ENCODE results near the gene ATG7. TPM values are rescaled to one million over a fixed set of nuclear protein-coding genes. Genes with fewer than 3 reads are reported as not detected.

The ATG7 gene
- total RNA-seq, 6 experiments from 2014 or later = 44.5 to 53.0 (median 49.3) TPM

GRCh38 chr3:11445883-11446282, 173.7 kb downstream of the ATG7 start:
- Mint-ChIP-seq H3K9me3 (no peaks in the 10 kb centered on the region), H3K27ac (no peak overlapping the region), H3K36me3 (ENCODE audit: low read depth) (peaks cover 35% of the 10 kb centered on the region), H3K4me3 (no peak overlapping the region), H3K27me3 (ENCODE audit: insufficient read depth) (no peaks in the 10 kb centered on the region), H3K4me1 (ENCODE audit: low read depth) (peaks cover 22% of the 10 kb centered on the region; the same call in 1 of the 2 replicates)
- TF ChIP-seq, protein P1, sequence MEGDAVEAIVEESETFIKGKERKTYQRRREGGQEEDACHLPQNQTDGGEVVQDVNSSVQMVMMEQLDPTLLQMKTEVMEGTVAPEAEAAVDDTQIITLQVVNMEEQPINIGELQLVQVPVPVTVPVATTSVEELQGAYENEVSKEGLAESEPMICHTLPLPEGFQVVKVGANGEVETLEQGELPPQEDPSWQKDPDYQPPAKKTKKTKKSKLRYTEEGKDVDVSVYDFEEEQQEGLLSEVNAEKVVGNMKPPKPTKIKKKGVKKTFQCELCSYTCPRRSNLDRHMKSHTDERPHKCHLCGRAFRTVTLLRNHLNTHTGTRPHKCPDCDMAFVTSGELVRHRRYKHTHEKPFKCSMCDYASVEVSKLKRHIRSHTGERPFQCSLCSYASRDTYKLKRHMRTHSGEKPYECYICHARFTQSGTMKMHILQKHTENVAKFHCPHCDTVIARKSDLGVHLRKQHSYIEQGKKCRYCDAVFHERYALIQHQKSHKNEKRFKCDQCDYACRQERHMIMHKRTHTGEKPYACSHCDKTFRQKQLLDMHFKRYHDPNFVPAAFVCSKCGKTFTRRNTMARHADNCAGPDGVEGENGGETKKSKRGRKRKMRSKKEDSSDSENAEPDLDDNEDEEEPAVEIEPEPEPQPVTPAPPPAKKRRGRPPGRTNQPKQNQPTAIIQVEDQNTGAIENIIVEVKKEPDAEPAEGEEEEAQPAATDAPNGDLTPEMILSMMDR (IDR thresholded peaks at IDR 0.05) = no peak
- DNase-seq = no peak

- H3K9me3 Mint-ChIP-seq = no peaks in the 10 kb centered on the region
- H3K27me3 Mint-ChIP-seq (ENCODE audit: insufficient read depth) = no peaks in the 10 kb centered on the region
- no peak overlapping the region for H3K27ac Mint-ChIP-seq
- TF ChIP-seq, protein P1 (IDR thresholded peaks at IDR 0.05) = no peak
- peaks cover 27% of the 10 kb centered on the region for H3K4me1 Mint-ChIP-seq (ENCODE audit: low read depth)
- no peak overlapping the region for H3K4me3 Mint-ChIP-seq
- peaks cover 35% of the 10 kb centered on the region for H3K36me3 Mint-ChIP-seq (ENCODE audit: low read depth)
- no peak for DNase-seq
These were observed 175.5 kb downstream of the ATG7 start for GRCh38 chr3:11447584-11448200.

DNA sequence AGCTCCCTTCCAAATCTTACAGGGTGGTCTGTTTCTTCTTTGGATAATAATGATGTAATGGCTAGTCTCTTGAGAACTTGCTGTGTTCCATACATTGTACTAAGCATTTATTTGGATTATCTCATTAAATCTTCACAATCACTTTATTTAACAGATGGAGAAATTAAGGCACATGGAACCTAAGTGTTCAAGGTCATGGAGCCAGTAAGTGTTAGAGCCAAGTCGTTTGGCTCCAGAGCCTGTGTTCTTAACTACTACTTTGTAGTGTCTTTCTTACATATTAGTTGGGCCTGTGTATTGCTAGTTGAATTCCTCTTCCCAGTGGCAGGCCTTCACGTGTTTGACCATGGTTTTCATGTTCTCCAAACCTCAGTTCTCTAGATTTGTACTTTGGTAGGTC, 177.8 kb downstream of the ATG7 start:
- Mint-ChIP-seq H3K4me3 (no peak overlapping the region), H3K36me3 (ENCODE audit: low read depth) (peaks cover 34% of the 10 kb centered on the region), H3K27me3 (ENCODE audit: insufficient read depth) (no peaks in the 10 kb centered on the region), H3K27ac (no peak overlapping the region), H3K4me1 (ENCODE audit: low read depth) (peaks cover 46% of the 10 kb centered on the region), H3K9me3 (no peaks in the 10 kb centered on the region)
- DNase-seq = no peak
- TF ChIP-seq, protein P1 (IDR thresholded peaks at IDR 0.05) = no peak

GRCh38 chr3:11452312-11452711, 180.1 kb downstream of the ATG7 start:
- H3K27ac Mint-ChIP-seq = no peak overlapping the region
- H3K4me3 Mint-ChIP-seq = no peak overlapping the region
- no peaks in the 10 kb centered on the region for H3K27me3 Mint-ChIP-seq (ENCODE audit: insufficient read depth)
- peaks cover 54% of the 10 kb centered on the region for H3K4me1 Mint-ChIP-seq (ENCODE audit: low read depth)
- DNase-seq = no peak
- H3K36me3 Mint-ChIP-seq (ENCODE audit: low read depth) = peaks cover 37% of the 10 kb centered on the region
- no peaks in the 10 kb centered on the region for H3K9me3 Mint-ChIP-seq
- TF ChIP-seq, protein P1 (IDR thresholded peaks at IDR 0.05) = no peak

GRCh38 chr3:11452885-11453847, 181.0 kb downstream of the ATG7 start:
- TF ChIP-seq, protein P1 (IDR thresholded peaks at IDR 0.05) = no peak
- DNase-seq = peak; percentile 40
- Mint-ChIP-seq H3K9me3 (no peaks in the 10 kb centered on the region), H3K27me3 (ENCODE audit: insufficient read depth) (no peaks in the 10 kb centered on the region), H3K27ac (peak overlapping the region; percentile 67), H3K4me1 (ENCODE audit: low read depth) (peaks cover 54% of the 10 kb centered on the region), H3K36me3 (ENCODE audit: low read depth) (peaks cover 28% of the 10 kb centered on the region), H3K4me3 (no peak overlapping the region)
